Neuron (in vitro differentiated cells): ENCODE results near the gene OBP2A.

Source experiments
- H2AFZ ChIP-seq: one replicate; pipeline ENCODE4 v1.6.1; 2013; ENCODE audit warnings: low read depth, mild to moderate bottlenecking, inconsistent platforms, low read length, moderate library complexity
- H3K27me3 ChIP-seq: one replicate; pipeline ENCODE4 v1.6.1; 2013; ENCODE audit warnings: low read length; ENCODE audit not compliant: insufficient read depth
- H3K36me3 ChIP-seq: one replicate; pipeline ENCODE4 v1.6.1; 2013; ENCODE audit warnings: low read length; ENCODE audit not compliant: insufficient read depth
- H3K4me1 ChIP-seq: one replicate; pipeline ENCODE4 v1.6.1; 2013; ENCODE audit warnings: low read length; ENCODE audit not compliant: insufficient read depth
- H3K4me3 ChIP-seq: 2 replicates; pipeline ENCODE4 v1.5.1; 2013; ENCODE audit warnings: mild to moderate bottlenecking, low read length, moderate library complexity
- H3K9me3 ChIP-seq: one replicate; pipeline ENCODE4 v1.6.1; 2013; ENCODE audit warnings: low read length

Gene OBP2A

GRCh38 chr9:135561391-135562234 lies 15.7 kb downstream of the OBP2A start, which contains the start of gene PAEP:
PAEP (plus strand) TSS chr9:135561756.
- Histone ChIP-seq H3K4me1 (no peaks in the 10 kb centered on the region), H3K36me3 (no peaks in the 10 kb centered on the region), H3K27me3 (no peaks in the 10 kb centered on the region), H3K4me3 (no peak within 1 kb of the TSS), H2AFZ (no peak within 1 kb of the TSS), H3K9me3 (no peaks in the 10 kb centered on the region)

DNA sequence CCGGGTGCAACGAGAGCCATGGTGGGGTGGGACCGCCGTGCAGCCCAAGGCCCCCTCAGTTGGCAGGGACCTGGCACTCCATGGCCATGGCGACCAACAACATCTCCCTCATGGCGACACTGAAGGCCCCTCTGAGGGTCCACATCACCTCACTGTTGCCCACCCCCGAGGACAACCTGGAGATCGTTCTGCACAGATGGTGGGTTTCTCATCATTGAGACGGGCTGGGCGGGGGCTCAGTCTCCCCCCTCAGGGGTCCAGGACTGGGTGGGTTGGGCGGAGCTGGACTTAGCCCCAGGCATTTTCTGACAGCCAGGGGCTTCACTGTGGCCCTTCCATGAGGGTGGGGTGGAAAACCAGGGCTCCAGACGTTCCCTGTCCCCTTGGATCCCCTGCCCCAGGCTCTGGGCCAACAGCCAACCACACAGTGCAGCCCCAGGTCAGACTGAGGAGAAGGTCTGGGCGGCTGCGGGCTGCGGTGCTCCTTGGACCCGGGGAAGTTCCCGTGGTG lies 16.4 kb downstream of the OBP2A start:
- no peaks in the 10 kb centered on the region for H3K9me3 ChIP-seq
- H2AFZ ChIP-seq = no peak overlapping the region
- no peaks in the 10 kb centered on the region for H3K36me3 ChIP-seq
- no peak overlapping the region for H3K4me3 ChIP-seq
- H3K4me1 ChIP-seq = no peaks in the 10 kb centered on the region
- peaks cover under 1% of the 10 kb centered on the region for H3K27me3 ChIP-seq

DNA sequence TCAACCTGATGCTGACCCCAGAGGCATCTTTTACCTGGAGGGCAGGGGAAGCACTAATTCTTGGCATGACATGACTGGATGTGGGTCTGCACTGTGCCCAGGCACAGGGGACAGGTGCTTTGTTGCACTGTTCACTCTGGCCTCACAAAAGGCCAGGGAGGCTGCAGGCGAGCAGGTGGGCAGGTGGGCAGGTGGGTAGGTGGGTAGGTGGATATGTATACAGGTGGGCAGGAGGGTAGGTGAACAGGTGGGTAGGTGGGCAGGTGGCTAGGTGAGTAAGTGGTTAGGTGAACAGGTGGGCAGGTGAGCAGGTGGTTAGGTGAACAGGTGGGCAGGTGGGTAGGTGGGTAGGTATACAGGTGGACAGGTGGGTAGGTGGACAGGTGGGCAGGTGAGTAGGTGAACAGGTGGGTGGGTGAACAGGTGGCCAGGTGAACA lies 17.1 kb downstream of the OBP2A start:
- H2AFZ ChIP-seq = no peak overlapping the region
- H3K27me3 ChIP-seq = peaks cover 2% of the 10 kb centered on the region
- no peak overlapping the region for H3K4me3 ChIP-seq
- no peaks in the 10 kb centered on the region for H3K9me3 ChIP-seq
- H3K4me1 ChIP-seq = no peaks in the 10 kb centered on the region
- no peaks in the 10 kb centered on the region for H3K36me3 ChIP-seq

DNA sequence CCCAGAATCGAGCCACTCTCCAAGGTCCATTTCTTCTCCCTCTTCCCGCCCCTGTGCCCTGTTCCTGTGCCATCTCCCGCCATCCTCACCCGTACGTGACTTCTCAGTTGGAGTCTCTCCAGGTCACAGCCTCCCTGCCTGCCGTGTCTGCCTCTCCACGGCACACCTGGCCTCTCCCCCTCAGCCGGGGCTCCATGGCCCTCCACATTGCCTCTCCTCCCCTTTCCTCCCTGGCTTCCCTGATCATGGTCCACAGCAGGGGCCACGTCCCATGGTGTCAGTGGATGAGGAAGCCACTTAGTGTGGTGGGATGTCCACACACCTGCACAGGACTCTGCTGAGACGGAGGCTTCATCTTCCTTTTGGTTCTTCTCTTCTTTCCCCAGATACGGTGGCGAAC lies 17.9 kb downstream of the OBP2A start:
- Histone ChIP-seq H2AFZ (no peak overlapping the region), H3K9me3 (peaks cover under 1% of the 10 kb centered on the region), H3K4me1 (no peaks in the 10 kb centered on the region), H3K36me3 (no peaks in the 10 kb centered on the region), H3K27me3 (peaks cover 2% of the 10 kb centered on the region), H3K4me3 (no peak overlapping the region)

- Histone ChIP-seq H3K4me1 (no peaks in the 10 kb centered on the region), H3K4me3 (no peak overlapping the region), H3K9me3 (peaks cover 4% of the 10 kb centered on the region), H2AFZ (no peak overlapping the region), H3K27me3 (peaks cover 7% of the 10 kb centered on the region), H3K36me3 (no peaks in the 10 kb centered on the region)
Measured at GRCh38 chr9:135565141-135565628, 19.3 kb downstream of the OBP2A start.

GRCh38 chr9:135565636-135566035 lies 19.7 kb downstream of the OBP2A start:
- Histone ChIP-seq H3K4me3 (no peak overlapping the region), H3K4me1 (no peaks in the 10 kb centered on the region), H2AFZ (no peak overlapping the region), H3K36me3 (no peaks in the 10 kb centered on the region), H3K9me3 (peaks cover 4% of the 10 kb centered on the region), H3K27me3 (peaks cover 7% of the 10 kb centered on the region)

- Histone ChIP-seq H3K36me3 (no peaks in the 10 kb centered on the region), H2AFZ (no peak overlapping the region), H3K4me1 (no peaks in the 10 kb centered on the region), H3K27me3 (peaks cover 7% of the 10 kb centered on the region), H3K4me3 (no peak overlapping the region), H3K9me3 (peaks cover 4% of the 10 kb centered on the region)
Measured at GRCh38 chr9:135566552-135566951, 20.6 kb downstream of the OBP2A start.

DNA sequence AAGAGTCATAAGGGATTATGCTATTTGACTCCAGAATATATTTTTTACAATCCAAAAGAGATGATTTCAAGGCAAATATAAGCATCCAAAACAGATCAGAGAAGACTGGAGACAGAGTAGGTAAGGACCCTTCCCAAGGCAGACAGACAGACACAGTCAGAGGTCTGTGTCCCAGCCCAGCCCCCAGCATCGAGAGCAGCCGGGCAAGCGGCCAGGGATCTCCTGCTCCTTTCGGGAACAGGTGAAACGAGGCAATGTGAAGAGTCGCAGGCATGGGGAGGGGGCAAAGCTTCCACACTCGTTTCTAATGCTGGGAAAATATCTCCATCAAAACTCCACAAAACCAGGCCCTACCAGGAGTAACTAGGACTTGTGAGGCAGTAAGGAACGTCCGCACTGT lies 21.4 kb downstream of the OBP2A start:
- Histone ChIP-seq H3K4me3 (no peak overlapping the region), H3K4me1 (no peaks in the 10 kb centered on the region), H3K9me3 (peaks cover 4% of the 10 kb centered on the region), H2AFZ (no peak overlapping the region), H3K27me3 (peaks cover 7% of the 10 kb centered on the region), H3K36me3 (no peaks in the 10 kb centered on the region)

DNA sequence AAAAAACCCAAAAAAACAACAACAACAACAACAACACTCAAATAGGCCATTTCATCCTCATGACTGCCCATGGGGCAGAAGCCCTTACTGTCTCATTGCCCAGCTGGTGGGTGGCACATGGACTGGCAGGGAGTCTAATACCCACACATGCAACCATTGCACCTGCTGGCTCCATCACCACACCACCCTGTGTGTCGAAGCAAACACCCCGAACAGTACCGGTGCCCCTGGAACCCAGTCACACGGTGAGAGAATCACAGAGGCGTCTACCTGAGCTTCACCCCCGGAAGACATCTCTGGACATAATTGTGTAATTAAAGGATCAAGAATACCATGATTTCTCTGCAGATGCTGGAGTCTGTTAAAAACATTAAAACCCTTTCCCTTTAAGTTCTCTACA lies 22.1 kb downstream of the OBP2A start:
- Histone ChIP-seq H3K4me1 (no peaks in the 10 kb centered on the region), H2AFZ (no peak overlapping the region), H3K9me3 (peaks cover 4% of the 10 kb centered on the region), H3K27me3 (peaks cover 7% of the 10 kb centered on the region), H3K4me3 (no peak overlapping the region), H3K36me3 (no peaks in the 10 kb centered on the region)

GRCh38 chr9:135570456-135570855 lies 24.5 kb downstream of the OBP2A start:
- Histone ChIP-seq H3K4me1 (no peaks in the 10 kb centered on the region), H3K27me3 (peaks cover 7% of the 10 kb centered on the region), H3K36me3 (no peaks in the 10 kb centered on the region), H3K4me3 (no peak overlapping the region), H2AFZ (no peak overlapping the region), H3K9me3 (peaks cover 4% of the 10 kb centered on the region)

- H3K27me3 ChIP-seq = peaks cover 7% of the 10 kb centered on the region
- no peaks in the 10 kb centered on the region for H3K36me3 ChIP-seq
- H3K4me1 ChIP-seq = no peaks in the 10 kb centered on the region
- H3K9me3 ChIP-seq = peaks cover 4% of the 10 kb centered on the region
- no peak overlapping the region for H2AFZ ChIP-seq
- H3K4me3 ChIP-seq = no peak overlapping the region
Measured at GRCh38 chr9:135572233-135572632, 26.3 kb downstream of the OBP2A start.

DNA sequence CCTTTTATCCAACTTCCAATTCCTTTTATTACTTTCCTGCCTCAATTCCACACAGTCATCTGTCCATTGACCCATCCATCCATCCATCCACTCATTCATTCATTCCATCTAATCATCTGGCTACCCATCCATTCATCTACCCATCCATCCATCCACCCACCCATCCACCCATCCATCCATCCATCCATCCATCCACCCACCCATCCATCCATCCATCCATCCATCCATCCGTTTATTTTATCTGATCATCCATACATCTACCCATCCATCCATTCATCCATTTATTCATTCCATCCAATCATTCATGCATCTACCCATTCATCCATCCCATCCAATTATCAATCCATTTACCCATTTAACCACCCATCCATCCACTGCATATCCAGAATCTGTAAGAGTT lies 27.2 kb downstream of the OBP2A start:
- H2AFZ ChIP-seq = no peak overlapping the region
- H3K9me3 ChIP-seq = peaks cover 4% of the 10 kb centered on the region
- H3K4me3 ChIP-seq = no peak overlapping the region
- no peaks in the 10 kb centered on the region for H3K36me3 ChIP-seq
- peaks cover 5% of the 10 kb centered on the region for H3K27me3 ChIP-seq
- no peaks in the 10 kb centered on the region for H3K4me1 ChIP-seq

DNA sequence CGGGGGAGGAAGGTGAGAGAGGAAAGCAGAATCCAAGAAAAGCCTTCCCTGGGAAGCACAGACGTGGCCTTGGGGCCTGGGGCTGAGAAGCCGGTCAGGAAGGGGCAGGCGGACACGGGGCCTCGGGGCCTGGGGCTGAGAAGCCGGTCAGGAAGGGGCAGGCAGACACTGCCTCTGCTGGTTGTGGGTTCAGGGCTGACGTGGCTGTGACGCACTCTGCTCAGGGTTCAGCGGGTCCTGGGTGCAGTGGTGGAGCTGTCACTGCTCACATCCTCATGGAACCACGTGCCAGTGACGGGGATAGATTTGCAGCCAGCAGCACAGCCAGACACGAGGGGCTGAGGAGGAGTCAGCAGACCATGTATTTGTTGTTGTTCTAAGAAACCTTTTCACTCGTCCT lies 28.4 kb downstream of the OBP2A start:
- H3K27me3 ChIP-seq = peaks cover 1% of the 10 kb centered on the region
- H3K4me3 ChIP-seq = no peak overlapping the region
- no peaks in the 10 kb centered on the region for H3K36me3 ChIP-seq
- H3K9me3 ChIP-seq = no peaks in the 10 kb centered on the region
- H2AFZ ChIP-seq = no peak overlapping the region
- no peaks in the 10 kb centered on the region for H3K4me1 ChIP-seq
